ENCODE results near the gene LIN52. TPM values are rescaled to one million over a fixed set of nuclear protein-coding genes. Genes with fewer than 3 reads are reported as not detected.

LIN52 gene
- total RNA-seq, 2 experiments from 2014 or later: 13.0 to 14.7 TPM

DNA sequence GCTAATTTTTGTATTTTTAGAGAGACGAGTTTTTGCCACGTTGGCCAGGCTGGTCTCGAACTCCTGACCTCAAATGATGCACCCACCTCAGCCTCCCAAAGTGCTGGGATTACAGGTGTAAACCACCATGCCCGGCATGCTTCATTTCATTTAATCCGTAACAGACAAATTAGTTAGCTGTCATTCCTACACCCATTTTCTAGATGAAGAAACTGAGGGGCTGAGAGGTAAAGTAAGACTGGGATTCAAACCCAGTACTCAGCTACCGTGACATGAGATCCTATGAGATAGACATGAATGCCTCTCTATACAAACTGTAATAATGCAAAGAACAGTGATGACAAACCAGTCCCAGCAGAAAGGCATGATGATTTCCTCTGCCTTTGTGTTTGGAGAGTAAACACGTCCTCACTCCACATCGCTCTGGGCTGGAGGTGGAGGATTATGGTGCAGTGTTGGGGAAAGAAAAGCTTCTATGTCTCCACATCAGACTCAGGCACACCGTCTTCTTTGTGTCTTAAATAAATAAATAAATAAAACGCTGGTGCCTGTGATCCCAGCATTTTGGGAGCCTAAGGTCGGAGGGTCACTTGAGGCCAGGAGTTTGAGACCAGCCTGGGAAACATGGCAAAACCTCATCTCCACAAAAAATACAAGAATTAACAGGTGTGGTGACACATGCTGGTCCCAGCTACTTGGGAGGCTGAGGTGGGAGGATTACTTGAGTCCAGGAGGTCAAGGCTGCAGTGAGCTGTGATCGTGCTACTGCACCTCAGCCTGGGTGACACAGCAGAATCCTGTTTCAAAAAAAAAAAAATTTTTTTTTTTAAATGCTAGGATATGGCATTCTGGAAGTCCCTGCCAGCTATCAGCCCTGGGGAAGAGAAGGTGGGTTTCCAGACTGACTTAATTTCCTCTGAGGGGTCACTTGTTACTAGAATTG is 164.9 kb downstream of the LIN52 start:
- Mint-ChIP-seq H3K36me3 (ENCODE audit: low read depth) (no peaks in the 10 kb centered on the region), H3K4me1 (peaks cover 8% of the 10 kb centered on the region), H3K27ac (no peak overlapping the region), H3K9me3 (no peaks in the 10 kb centered on the region), H3K27me3 (peaks cover 27% of the 10 kb centered on the region), H3K4me3 (no peak overlapping the region)
- CTCF ChIA-PET: no interaction called here
- POLR2A ChIA-PET: no interaction called here
- DNase-seq: no peak

Other genes starting within 250 kb of the LIN52 start
- gene PTGR2, start 233.1 kb upstream of the LIN52 start, total RNA-seq: 1 to 10 TPM; 2.1 to 2.2 TPM
- 10 to 100 TPM; 49.3 to 51.7 TPM for gene ZNF410, start 198.1 kb upstream of the LIN52 start, total RNA-seq
- 1 to 10 TPM; 1.9 to 2.0 TPM for gene FAM161B, start 134.9 kb upstream of the LIN52 start, total RNA-seq
- 10 to 100 TPM; 18.9 TPM for gene COQ6, start 134.7 kb upstream of the LIN52 start, total RNA-seq
- gene ENTPD5, start 65.7 kb upstream of the LIN52 start, total RNA-seq: 10 to 100 TPM in 1 of 2 experiments, 1 to 10 TPM in 1; 9.7 to 13.1 TPM
- gene BBOF1, start 65.6 kb upstream of the LIN52 start, total RNA-seq: 1 to 10 TPM; 1.4 to 1.7 TPM
- 10 to 100 TPM; 13.7 to 19.1 TPM for gene ALDH6A1, start 503 bp upstream of the LIN52 start, total RNA-seq
- not detected for gene VSX2, start 154.5 kb downstream of the LIN52 start, total RNA-seq
- gene ABCD4, start 218.0 kb downstream of the LIN52 start, total RNA-seq: 10 to 100 TPM; 59.6 to 62.4 TPM